Measurements from ENCODE around the gene ATP8B4.

GRCh38 chr15:50116477-50116876 lies 2.6 kb downstream of the ATP8B4 start:
- no peak for TF ChIP-seq CTCF (IDR thresholded peaks at IDR 0.05; ENCODE audit: insufficient read depth, low read length, poor library complexity, severe bottlenecking)
- no peak for TF ChIP-seq EZH2phosphoT487 (conservative IDR thresholded peaks at IDR 0.05; ENCODE audit: low read length)

Data from SU-DHL-6 (cell line).